GM19468 (cell line): ENCODE measurements around the gene TDRD12.

Source experiments
- ATAC-seq: cut with Tn5 transposase; IDR thresholded peaks from one replicate; pipeline ENCODE4 v1.9.1; 2021; ENCODE audit warnings: mild to moderate bottlenecking, moderate library complexity, moderate number of reproducible peaks; ENCODE audit not compliant: unreplicated experiment; ENCODE audit errors: extremely low read depth

Gene TDRD12

GRCh38 chr19:32802840-32803239 is 83.3 kb downstream of the TDRD12 start:
- ATAC-seq = no peak

DNA sequence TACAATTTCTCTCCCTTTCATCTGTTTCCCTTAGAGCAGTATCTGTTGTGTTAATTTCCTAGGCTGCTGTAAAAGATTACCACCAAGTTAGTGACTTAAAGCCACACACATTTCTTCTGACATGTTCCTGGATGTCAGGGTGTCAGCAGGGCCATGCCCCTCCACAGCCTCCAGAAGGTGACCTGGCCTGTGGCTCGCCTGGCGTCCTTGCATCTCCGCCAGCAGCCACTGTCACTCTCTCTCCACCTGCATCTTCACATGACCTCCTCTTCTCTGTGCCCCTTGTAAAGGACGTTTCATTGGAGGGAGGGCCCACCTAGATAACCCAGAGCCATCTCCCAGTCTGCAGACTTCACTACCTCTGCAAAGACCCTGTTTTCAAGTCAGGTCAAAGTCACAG is 88.7 kb downstream of the TDRD12 start:
- ATAC-seq = no peak

DNA sequence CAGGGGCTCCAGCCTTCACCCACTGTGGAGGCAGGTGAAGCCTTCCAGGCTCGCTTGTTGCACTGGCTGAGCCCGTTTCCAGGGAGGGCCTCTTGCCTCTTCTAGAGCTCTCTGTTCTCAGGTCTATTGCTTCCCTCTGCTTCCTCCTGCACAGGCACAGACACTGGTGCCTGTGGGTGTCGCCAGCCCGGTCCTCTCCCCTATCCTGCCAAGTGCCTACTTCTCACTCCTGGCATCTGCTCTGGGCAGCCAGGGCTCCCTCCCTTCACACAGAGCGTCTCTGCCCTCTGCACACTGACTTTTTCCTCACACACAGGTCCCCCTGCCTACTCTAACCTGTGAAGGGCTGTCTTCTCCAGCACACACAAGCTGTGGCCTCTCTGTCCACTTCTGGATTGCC is 89.7 kb downstream of the TDRD12 start:
- no peak for ATAC-seq

DNA sequence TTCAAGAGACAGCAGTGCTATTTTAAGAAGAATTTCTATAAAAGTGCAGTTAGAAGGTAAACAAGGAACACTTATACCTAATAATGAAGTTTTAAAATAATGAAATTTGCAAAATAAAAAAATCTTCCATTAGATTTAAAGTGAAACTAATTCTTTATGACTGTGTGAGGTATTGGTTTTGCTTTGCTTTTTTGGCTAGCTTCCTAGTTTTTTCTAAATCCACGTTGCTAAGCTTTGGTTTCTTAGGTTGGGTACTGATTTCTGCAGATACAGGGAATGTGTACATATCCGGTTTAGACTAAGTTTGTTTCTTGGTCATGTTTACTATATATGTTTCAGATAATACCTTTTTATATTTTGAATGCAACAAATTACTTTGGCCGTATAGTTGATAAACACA is 90.2 kb downstream of the TDRD12 start:
- ATAC-seq = no peak

DNA sequence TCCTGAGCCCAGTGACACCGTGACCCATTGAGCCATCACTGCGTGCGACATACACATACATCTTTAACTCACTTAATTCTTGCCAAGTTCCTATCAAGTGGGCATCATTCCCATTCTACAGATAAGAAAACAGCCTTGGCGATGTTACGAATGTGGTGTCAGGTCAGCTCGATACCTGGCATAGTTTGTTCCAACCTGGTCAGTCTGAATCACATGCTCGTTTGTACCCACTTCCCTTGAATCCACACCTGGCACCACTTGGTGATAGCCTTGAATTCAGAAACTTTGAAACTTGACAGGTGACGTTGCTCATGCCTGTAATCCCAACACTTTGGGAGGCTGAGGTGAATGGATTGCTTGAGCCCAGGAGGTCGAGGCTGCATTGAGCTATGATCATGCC is 90.9 kb downstream of the TDRD12 start:
- ATAC-seq = no peak

- ATAC-seq = no peak
These were observed 91.6 kb downstream of the TDRD12 start for GRCh38 chr19:32811151-32811550.

GRCh38 chr19:32812036-32812435 is 92.5 kb downstream of the TDRD12 start:
- ATAC-seq = no peak

- ATAC-seq = no peak
These were observed 93.0 kb downstream of the TDRD12 start for GRCh38 chr19:32812571-32812970.

- no peak for ATAC-seq
These were observed 94.4 kb downstream of the TDRD12 start for GRCh38 chr19:32813862-32814425.

- ATAC-seq = no peak
These were observed 95.1 kb downstream of the TDRD12 start for GRCh38 chr19:32814624-32815023.

GRCh38 chr19:32816555-32817099 is 97.1 kb downstream of the TDRD12 start:
- ATAC-seq = no peak

GRCh38 chr19:32817569-32818476 is 98.3 kb downstream of the TDRD12 start:
- no peak for ATAC-seq

- no peak for ATAC-seq
These were observed 99.0 kb downstream of the TDRD12 start for GRCh38 chr19:32818536-32818935.

GRCh38 chr19:32819419-32820400 is 100.1 kb downstream of the TDRD12 start:
- no peak for ATAC-seq

- no peak for ATAC-seq
These were observed 103.6 kb downstream of the TDRD12 start for GRCh38 chr19:32822916-32823746.

DNA sequence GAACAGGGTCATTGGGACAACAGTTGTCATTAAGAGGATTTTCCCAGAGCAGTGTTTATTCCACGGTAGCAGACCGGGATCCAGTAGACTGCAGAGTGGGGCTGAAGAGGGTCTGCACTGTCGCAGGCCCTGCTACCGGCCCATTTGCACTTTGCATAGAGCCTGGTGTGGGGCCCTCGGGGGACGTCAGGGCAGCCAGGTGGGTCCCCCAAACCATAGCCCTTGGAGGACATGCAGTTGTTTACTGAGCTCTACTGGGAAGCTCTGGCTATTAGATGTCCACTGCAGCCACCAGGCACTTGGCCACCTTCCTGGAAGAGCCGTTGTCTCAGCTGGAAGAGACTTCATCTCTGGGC is 104.2 kb downstream of the TDRD12 start:
- no peak for ATAC-seq

GRCh38 chr19:32824191-32824751 is 104.7 kb downstream of the TDRD12 start:
- no peak for ATAC-seq

GRCh38 chr19:32824916-32825608 is 105.5 kb downstream of the TDRD12 start:
- ATAC-seq = no peak

DNA sequence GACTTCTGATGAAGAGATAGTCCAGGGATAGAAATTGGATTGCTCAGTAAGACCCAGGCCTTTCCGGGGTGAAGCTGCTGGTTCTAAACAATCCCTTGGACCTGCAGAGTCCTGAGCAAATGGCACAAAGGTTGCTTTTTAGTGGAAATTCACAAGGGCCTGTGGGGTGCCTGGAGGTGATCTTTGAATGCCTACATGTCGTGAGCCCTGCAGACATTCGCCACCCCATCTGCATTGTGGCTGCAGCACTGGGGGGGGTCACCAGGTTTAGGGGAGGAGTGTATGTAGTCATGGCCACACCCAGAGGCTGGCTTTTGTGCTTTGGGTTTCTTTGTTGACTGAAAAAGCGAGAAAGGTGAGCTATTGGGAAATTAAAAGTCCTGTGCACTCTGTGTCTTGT is 108.6 kb downstream of the TDRD12 start:
- ATAC-seq = no peak
